ENCODE data around the gene ZNF276. TPM values are rescaled to one million over a fixed set of nuclear protein-coding genes. Genes with fewer than 3 reads are reported as not detected.

The ZNF276 gene
- total RNA-seq, 4 donors from 2014 or later: 20.2 to 45.6 (median 36.6) TPM

DNA sequence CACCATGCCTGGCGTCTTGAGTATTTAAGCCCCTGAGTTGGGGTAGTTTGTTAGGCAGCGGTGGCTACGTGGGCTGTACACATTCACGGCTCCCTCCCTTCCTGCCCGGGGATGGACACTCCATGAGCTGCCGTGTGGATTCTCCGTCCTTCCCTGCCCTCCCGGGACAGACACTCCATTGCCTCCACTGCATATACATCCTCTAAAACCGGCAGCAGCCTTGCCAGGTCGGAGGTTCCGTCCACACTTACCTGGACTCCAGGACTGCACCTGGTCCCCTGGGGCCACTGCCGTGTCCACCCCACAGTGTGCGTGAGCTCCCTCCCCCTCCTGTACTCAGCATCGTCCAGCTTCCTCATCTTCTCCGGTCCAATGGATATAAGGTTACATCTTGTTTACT is 16.3 kb upstream of the ZNF276 start:
- DNase-seq (ENCODE audit: low spot score): no peak
- TF ChIP-seq, protein P1, sequence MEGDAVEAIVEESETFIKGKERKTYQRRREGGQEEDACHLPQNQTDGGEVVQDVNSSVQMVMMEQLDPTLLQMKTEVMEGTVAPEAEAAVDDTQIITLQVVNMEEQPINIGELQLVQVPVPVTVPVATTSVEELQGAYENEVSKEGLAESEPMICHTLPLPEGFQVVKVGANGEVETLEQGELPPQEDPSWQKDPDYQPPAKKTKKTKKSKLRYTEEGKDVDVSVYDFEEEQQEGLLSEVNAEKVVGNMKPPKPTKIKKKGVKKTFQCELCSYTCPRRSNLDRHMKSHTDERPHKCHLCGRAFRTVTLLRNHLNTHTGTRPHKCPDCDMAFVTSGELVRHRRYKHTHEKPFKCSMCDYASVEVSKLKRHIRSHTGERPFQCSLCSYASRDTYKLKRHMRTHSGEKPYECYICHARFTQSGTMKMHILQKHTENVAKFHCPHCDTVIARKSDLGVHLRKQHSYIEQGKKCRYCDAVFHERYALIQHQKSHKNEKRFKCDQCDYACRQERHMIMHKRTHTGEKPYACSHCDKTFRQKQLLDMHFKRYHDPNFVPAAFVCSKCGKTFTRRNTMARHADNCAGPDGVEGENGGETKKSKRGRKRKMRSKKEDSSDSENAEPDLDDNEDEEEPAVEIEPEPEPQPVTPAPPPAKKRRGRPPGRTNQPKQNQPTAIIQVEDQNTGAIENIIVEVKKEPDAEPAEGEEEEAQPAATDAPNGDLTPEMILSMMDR (IDR thresholded peaks at IDR 0.05): no peak
- ATAC-seq (ENCODE audit: low FRiP score): no peak

DNA sequence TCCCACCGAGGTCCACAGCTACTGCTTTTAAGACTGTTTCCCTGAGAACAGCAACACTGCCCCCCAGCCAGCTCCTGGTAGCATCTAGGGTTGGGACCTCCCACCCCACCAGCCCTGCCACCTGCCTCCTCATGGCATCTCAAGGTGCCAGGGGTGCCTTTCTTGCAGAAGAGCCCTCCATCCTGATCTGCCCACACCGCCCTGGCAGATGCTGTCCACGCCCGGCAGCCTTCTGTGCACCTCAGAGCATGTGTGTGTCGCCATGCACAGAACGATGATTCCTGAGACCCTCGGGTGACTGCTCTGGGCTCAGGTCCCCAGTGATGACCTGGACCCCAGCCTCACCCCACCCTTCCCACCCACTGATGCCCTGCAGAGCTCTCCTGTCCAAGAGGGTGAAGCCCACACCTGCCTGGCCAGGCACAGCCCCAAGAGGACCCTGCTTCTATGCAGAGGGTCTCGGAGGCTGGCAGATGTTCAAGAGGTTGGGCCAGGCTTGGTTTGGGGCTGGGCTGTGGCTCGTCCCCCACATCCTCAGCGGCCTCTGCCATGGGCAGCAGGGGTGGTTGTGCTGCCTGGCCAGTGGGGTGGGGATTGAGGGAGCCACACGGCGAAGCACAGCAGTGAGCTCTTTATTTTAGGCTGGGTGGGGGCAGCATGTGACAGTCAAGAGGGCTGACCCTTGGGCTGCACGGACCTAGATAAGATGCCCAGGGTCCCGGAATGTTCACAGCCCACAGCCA is 14.6 kb upstream of the ZNF276 start:
- DNase-seq (ENCODE audit: low spot score) (no peak), ATAC-seq (ENCODE audit: low FRiP score) (no peak)
- TF ChIP-seq, protein P1 (IDR thresholded peaks at IDR 0.05): no peak

DNA sequence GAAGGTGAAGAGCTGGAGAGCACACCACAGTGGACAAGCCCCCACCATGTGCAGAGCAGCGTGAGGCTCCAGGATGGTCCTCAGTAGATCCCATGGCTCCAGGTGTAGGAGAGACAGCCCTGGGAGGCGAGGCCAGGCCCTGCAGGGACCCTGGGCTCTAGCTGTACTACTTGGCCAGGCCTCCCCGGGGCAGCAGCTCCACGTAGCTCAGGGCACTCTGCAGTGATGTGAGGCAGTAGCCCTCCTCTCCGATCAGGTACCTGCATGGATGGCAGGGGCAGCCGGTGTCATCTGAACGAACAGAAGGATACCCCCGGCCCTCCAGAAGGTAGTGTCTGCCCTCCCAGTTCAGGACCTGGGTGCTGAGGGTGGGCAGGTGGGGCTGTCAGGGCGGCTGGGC is 13.6 kb upstream of the ZNF276 start:
- no peak for ATAC-seq (ENCODE audit: low FRiP score)
- DNase-seq (ENCODE audit: low spot score): no peak
- TF ChIP-seq, protein P1 (IDR thresholded peaks at IDR 0.05): no peak

DNA sequence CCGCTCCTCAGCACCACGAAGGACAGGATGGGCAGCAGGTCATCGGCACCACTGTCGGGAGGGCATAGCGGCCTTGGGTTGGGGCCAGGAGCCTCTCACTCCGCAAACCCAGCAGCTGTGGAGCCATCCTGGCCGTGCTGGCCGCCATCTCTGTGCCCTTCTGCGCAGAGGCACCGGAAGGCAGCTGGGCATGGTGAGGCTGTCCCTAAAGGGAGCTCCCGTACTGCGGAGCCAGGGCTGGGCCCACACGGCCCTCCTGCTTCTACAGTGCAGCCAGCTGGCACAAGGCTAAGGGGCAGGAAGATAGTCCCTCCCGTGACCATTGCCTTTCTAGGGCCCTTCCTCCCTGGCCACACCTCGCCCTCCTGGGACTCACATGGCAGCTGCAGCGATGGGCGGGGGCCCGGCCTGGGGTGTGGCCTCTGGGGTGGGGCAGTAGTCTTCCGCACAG is 12.8 kb upstream of the ZNF276 start:
- DNase-seq (ENCODE audit: low spot score) (no peak), ATAC-seq (ENCODE audit: low FRiP score) (no peak)

DNA sequence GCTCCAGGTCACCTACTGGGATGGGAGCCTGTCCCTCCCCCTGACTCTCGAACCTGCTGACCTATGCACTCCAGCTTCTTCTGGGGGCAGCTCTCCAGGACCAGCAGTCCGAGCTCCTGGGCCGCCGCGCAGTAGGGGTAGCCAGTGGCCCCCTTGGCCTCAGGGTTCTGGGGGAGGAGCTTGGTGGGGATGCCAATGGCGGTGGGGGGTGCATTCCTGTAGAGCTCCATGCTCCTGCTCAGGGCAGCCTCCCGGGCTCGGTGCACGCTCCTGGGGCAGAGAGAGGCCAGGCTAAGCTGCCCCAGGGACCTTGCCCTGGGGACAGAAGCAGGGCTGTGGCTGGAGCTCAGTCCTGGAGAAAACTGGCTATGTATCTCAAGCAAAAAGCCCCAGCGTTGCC is 12.2 kb upstream of the ZNF276 start:
- TF ChIP-seq, protein P1 (IDR thresholded peaks at IDR 0.05): no peak
- no peak for ATAC-seq (ENCODE audit: low FRiP score)
- no peak for DNase-seq (ENCODE audit: low spot score)

More for the DNA sequence above, 12.8 kb upstream of the ZNF276 start:
- TF ChIP-seq, protein P1 (IDR thresholded peaks at IDR 0.05): no peak

DNA sequence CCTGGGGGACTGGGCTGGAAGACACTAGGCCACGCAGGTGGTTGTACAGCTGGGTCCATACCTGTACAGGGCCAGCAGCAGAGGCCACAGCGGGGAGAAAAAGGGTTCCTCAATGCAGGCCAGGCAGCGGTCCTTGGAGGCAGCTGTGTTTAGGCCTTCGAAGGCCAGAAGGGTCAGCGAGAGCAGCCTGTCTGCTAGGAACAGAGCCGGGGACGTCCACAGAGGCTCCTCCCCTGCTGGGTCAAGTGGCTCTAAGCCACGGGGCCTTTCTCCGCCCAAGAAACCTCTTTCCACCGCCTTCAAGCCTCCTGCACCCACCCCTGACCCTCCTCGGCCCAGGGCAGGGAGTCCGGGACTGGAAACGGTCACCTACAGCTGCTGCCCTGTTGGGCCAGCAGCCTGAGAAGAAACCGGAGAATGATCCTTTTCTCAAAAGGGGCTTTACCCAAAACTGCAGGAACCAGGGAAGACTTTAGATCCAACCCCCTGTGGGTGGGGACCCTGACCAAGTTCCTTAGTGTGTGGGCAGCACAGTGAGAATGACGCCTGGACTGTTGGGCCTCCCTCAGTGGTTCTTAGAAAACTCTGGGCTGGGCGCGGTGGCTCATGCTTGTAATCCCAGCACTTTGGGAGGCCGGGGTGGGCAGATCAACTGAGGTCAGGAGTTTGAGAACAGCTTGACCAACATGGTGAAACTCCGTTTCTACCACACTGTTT is 11.5 kb upstream of the ZNF276 start:
- ATAC-seq (ENCODE audit: low FRiP score): no peak
- TF ChIP-seq, protein P1 (IDR thresholded peaks at IDR 0.05): no peak
- no peak for DNase-seq (ENCODE audit: low spot score)
